Stimulated activated CD4-positive, alpha-beta T cell treated with anti-CD3 and anti-CD28 coated beads, TNF-alpha, amount 100 ng/mL, for 4 hours (primary cell): Measurements from ENCODE around the gene LRRC2.
"Not testable (repeated sequence)": the region's sequence is repeated elsewhere in the genome, so short reads cannot be mapped to it uniquely, and the experiment has no call there.

ENCODE experiments used
- DNase-seq, 3 experiments: peaks; one replicate each; pipeline ENCODE4 v3.0.0-alpha.2; 2020; ENCODE audit warnings: low read depth in 3 of 3

The LRRC2 gene

DNA sequence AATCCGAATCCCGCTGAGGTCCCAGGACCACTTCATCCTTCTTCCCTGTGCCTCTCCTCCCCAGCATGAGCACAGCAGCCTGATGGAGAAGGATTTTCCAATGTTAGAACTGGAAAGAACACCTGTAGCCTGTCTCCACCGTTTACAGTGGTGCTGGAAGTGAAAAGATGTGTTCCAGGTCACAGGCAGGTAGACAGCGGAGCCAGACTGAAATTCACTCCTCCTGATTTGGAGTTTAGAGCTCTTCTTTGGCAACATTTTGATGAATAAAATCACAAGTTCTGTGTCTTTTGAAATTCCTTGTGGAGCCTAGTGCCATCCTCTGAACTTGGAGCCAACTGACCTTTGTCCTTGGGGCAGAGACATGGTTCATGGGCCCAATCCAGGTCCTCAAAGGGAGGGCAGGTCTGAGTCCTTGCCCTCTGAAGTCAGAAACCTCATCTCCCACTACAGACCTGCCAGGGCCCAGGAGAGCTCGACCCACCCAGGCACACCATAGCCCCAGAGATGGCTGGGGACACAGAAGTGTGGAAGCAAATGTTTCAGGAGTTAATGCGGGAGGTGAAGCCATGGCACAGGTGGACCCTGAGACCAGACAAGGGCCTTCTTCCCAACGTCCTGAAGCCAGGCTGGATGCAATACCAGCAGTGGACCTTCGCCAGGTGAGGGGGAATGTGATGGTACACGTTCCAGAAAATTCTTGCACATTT lies 68.4 kb downstream of the LRRC2 start, which contains the start of gene RTP3:
TSS of gene RTP3 (plus strand) at position 421 of the 710 bp plus-strand sequence. CDS start at position 508, 87 bp downstream.
- DNase-seq: no peak

DNA sequence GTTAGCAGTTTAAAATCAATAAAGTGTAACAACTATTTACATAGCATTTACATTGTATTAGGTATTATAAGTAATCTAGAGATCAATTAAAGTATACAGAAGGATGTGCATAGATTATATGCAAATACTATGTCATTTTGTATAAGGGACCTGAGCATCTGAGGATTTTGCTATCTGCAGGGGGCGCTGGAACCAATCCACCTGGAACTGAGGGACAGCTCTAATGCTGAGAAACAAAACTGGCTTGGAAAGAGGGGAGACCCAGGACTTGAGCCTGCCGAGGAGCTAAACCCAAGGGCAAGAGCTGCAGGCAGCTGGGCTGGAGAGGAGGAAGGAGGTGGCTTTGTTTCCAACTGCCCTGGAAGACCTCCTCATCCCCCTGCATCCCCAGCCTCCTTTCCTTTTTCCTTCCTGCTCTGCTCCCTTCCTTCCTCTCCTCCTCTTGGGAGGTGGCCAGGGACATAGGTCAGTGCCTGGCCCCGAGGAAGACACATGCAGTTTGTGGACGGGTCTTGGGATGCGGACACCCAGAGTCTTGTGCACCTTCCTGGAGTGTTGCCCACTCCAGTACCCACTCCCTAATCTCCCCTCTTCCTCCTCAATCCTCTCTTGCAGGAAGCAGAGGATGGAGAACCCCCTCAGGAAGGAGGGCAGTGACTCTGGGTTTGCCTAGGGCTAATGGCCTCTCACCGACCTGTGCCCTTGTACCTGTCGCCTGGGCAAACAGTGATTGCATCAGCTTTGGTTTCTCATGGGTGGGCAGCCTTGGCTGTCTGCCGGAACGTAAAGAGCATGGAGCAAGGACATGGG lies 69.2 kb downstream of the LRRC2 start:
- DNase-seq: peak in 1 of 3 experiments; percentile 29

DNA sequence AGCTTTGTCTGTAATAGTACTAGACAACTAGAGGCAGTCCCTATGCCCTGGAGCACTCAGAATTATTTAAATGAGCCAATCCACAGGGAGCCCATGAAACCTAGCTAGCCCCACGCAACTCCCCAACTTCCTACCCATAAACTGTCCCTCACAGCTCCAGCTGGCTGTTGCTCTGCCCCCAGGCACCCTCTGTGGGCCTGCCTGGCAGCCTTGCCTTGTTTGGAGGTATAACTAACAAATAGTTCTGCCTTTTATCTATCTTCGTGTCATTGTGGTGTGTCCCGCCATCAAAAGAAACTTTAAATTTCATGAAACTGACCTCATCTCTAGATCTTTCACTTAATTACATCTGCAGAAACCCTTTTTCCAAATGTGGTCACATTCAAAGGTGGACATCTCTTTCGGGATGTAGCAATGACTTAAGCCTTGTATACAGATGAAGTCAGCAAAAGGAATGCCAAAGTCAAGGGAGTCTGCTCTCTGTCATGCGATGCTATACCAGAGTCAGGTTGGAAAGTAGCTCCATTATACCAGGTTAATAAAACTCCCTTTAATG lies 70.1 kb downstream of the LRRC2 start:
- no peak for DNase-seq

DNA sequence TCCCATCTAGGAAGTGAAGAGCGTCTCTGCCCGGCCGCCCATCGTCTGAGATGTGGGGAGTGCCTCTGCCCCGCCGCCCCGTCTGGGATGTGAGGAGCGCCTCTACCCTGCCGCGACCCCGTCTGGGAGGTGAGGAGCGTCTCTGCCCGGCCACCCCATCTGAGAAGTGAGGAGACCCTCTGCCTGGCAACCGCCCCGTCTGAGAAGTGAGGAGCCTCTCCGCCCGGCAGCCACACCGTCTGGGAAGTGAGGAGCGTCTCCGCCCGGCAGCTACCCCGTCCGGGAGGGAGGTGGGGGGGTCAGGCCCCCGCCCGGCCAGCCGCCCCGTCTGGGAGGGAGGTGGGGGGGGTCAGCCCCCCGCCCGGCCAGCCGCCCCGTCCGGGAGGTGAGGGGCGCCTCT lies 71.6 kb downstream of the LRRC2 start:
- not testable (repeated sequence) for DNase-seq

GRCh38 chr3:46492890-46493547 lies 73.1 kb downstream of the LRRC2 start:
- no peak for DNase-seq

DNA sequence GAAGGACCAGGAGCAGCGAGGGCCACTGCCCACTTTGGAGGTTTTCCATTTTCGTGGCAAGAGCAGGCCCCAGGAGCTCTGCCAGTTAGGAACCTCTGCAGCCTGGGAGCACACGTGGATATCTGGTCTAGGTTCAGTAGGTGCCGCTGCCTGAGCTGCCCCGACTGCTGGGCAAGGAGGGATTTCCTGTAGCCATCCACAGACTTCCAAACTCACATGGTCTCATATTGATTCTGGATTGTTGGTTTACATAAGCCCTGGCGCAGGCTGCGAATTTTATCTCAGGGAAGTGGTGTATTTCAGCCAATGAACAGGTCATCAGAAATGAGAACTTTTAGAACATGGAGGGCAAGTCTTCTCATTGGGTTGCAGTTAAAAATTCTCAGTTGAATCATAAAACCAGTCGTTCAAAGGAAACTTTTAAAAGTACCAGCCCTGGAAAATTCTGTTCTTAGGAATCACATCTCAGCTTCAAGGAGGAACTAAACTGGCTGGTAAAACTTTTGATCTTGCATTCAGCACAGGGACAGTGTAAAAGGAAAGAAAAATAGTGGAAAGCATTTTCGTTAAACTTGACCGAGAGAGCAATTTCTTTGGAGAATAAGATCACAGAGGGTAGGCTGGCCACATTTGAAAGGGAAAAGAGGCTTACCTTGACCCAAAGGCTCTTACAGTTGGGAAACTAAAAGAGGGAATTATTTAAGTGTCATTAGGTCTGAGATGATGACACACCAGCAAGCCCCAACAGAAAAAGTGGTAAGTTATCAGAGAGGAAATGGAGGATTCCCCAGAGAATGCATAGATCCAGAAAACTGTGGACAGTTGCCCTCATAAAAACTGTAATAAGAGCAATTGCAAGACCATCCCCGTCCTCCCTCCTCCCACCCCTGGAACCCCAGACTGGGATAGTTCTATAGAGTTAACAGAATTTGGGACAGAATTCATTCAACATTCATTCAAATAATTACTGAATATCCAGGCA lies 74.7 kb downstream of the LRRC2 start:
- no peak for DNase-seq

DNA sequence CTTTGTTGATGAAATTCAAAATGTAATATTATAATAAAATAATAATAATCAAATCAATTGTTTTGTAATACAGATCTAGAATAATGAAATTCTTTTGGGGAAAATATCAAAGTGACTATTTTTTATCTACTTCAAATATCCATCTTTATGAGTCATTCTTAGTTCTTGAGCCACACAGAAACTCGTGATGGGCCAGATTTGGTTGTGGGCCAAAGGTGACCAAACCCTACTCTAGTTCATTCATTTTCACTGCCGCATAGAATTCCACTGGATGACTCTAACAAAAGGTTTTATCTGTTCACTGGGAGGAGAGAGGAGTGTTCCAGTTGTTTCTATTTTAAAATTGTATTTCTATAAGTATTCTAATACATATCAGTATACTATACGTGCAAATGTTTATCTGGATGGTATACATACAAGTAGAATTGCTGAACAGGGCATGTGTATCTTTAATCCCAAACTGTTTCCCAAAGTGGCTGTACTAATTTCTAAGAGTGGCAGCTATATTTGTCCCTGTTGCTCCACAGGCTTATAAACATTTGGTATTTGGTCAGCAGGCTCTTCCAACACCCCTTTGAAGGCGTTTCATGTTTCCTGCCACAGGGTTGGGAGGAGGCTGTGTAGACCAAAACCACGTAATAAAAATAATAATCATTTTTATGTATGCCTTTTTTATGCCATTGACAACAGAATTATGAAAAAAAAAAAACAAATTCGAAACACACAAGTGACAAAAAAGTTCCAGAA lies 75.6 kb downstream of the LRRC2 start:
- DNase-seq: no peak

- DNase-seq: no peak
These were observed 76.2 kb downstream of the LRRC2 start for GRCh38 chr3:46489875-46490274.

- DNase-seq: no peak
These were observed 76.7 kb downstream of the LRRC2 start for GRCh38 chr3:46489381-46489780.

DNA sequence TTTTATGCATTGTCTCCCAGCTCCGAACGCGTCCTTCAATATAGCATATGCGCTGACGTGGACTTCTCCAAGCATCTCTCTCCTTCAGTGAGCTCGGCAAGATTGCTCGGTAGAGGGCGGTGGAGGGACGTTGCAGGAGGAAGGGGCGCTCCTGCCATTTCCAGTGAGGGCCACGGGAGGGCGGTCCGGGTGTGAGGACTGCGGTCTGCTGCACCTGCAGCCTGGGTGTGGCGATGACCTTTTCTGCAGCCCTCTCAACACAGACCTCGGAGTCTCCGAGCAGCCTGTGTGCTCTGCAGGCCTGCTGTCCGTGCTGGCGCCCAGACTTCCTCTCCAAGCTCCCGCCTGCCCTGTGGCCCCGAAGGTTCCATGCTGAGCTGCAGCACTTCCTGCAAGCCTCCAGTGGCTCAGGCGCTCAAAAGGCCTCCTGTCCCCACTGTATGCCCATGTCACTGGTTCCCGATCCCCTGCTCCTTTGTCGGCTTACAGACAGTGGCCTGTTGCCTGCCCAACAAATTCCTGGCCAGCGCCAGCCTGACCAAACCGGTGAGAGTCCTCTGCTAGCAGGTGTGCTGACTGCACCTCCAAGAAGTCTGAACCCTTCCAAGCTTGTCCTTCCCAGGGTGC lies 77.3 kb downstream of the LRRC2 start:
- peak; percentile 85 to 88 (median 87) for DNase-seq

- no peak for DNase-seq
These were observed 80.3 kb downstream of the LRRC2 start for GRCh38 chr3:46485779-46486175.

- no peak for DNase-seq
These were observed 81.0 kb downstream of the LRRC2 start for GRCh38 chr3:46484911-46485778.

GRCh38 chr3:46484388-46484787 lies 81.7 kb downstream of the LRRC2 start:
- no peak for DNase-seq

DNA sequence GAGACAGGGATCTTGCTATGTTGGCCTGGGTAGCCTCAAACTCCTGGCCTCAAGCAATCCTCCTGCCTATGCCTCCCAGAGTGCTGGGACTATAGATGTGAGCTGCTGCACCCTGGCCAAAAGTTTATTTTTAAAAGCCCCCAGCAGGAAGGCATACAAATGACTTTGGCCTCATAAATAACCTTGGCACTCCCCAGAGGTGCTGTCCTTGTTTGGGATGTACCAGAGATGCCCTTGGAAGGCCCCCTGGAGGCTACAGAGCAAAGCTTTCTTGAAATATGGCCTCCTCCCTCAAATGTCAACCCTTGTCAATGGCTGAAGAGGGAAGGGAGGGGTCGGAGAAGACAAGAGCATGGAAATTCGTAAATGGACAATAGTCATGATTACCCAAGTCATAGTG lies 82.3 kb downstream of the LRRC2 start:
- DNase-seq: no peak

DNA sequence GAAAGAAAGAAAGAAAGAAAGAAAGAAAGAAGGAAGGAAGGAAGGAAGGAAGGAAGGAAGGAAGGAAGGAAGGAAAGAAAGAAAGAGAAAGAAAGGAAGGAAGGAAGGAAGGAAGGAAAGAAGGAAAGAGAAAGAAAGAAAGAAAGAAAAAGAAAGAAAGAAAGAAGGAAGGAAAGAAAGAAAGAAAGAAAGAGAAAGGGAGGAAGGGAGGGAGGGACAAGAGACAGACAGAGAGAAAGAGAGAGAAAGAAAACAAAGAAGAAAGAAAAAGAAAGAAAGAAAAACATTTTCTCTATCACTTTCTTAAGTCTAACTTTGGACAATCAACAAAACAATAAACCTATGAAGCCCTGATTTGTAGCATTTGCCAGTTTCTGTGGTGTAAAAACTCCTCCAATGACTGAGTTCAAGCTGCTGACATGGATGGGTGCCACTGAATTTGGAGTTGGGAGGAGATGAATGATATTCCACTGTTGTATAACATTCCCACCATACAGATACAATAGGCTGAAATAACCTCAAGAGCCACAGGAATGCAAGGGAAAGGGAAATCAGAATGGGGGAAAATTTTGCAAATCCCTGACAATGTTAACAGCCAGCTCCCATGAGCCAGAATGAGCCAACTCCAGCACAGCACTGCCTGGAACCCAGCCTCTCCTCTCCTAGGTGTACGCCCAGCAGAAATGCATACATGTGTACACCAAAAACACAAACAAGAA lies 83.3 kb downstream of the LRRC2 start:
- no peak for DNase-seq

DNA sequence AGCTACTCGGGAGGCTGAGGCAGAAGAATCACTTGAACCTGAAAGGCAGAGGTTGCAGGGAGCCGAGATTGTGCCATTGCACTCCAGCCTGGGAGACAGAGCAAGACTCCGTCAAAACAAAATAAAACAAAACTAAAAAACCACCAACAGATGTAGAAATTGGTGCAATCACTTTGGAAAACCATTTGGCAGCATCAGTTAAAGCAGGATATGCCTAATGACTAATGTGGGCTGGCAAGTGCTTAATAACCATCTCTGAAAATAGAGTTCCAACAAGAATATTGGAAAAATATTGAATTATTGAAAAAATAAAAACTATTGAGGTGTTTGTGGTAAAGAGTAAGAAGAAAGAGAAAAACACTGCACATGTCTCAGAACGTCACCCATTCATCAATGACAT lies 84.5 kb downstream of the LRRC2 start:
- no peak for DNase-seq

DNA sequence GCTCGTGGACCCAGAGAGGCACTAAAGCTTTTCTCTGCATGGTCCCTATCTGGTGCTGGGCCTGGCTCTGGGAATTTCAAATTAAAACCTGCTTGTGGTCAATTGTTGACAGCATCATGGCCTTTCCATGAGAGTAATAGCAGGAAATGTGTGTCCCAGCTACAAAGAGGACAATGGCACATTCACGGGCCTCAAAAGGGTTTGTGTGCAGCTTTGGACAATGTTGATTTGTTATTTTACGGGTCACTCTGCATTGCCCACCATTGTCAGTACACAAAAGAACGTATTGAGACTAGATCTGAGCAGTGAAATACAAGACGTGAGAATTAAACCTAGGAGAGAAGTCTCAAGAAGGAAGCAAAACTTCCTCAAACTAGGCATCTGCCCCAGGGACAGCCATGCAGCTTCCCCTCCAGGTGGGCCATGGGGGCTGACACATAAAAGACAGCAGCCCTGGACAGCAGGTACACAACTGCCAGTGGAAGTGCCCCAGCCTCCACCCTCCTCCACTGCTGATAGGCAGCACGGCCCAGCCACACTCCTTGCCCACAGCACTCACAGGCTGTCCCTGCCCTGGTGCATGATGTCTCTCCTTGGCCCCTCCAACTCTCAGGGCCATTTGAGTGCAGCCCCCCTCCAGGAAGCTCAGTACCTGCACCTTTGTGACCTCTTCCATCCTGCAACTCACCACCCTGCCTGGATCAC lies 85.5 kb downstream of the LRRC2 start:
- DNase-seq: no peak

DNA sequence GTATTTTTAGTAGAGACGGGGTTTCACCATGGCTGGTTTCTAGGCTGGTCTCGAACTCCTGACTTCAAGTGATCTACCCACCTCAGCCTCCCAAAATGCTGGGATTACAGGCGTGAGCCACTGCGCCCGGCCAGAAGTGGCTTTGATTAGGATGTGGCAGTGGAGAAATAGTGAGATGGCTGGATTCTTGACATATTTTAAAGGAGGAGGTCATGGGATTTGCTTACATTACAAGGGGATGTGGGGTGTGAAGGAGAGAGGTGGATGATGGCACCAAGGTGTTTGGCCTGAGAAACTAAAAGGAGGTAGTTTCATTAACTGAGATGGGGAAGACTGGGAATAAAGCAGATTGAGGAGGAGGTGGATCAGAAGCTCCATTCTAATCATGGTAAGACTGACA lies 86.4 kb downstream of the LRRC2 start:
- no peak for DNase-seq
